Activated CD8-positive, alpha-beta memory T cell treated with anti-CD3 and anti-CD28 coated beads, Interleukin-2, amount 50 U/mL, for 24 hours (primary cell): ENCODE data around the gene SLC35B1.

Source experiments
- DNase-seq: peaks from one replicate; pipeline ENCODE4 v3.0.0-alpha.2; 2020; ENCODE audit errors: extremely low read depth

Gene SLC35B1

GRCh38 chr17:49707608-49708514, at the start of gene SLC35B1:
SLC35B1 (minus strand) TSS chr17:49707964; CDS start chr17:49707833, 131 bp downstream.
- peak; percentile 98 for DNase-seq

- no peak for DNase-seq
Measured at GRCh38 chr17:49757151-49757777, 49.5 kb upstream of the SLC35B1 start.

- DNase-seq = no peak
Measured at GRCh38 chr17:49756323-49757150, 48.8 kb upstream of the SLC35B1 start.

- no peak for DNase-seq
Measured at GRCh38 chr17:49755663-49756283, 48.0 kb upstream of the SLC35B1 start.

GRCh38 chr17:49753959-49754391, 46.2 kb upstream of the SLC35B1 start:
- no peak for DNase-seq

GRCh38 chr17:49752508-49752907, 44.7 kb upstream of the SLC35B1 start:
- no peak for DNase-seq

GRCh38 chr17:49749730-49750129, 42.0 kb upstream of the SLC35B1 start:
- no peak for DNase-seq

GRCh38 chr17:49748791-49749190, 41.0 kb upstream of the SLC35B1 start:
- DNase-seq = peak; percentile 38

GRCh38 chr17:49748223-49748622, 40.5 kb upstream of the SLC35B1 start:
- no peak for DNase-seq

- no peak for DNase-seq
Measured at GRCh38 chr17:49747632-49748031, 39.9 kb upstream of the SLC35B1 start.

- DNase-seq = no peak
Measured at GRCh38 chr17:49746791-49747490, 39.2 kb upstream of the SLC35B1 start.

GRCh38 chr17:49745175-49746139, 37.7 kb upstream of the SLC35B1 start:
- DNase-seq = no peak

- DNase-seq = no peak
Measured at GRCh38 chr17:49742166-49742638, 34.4 kb upstream of the SLC35B1 start.

- DNase-seq = no peak
Measured at GRCh38 chr17:49741692-49742076, 33.9 kb upstream of the SLC35B1 start.

- no peak for DNase-seq
Measured at GRCh38 chr17:49741009-49741691, 33.4 kb upstream of the SLC35B1 start.

GRCh38 chr17:49739641-49740271, 32.0 kb upstream of the SLC35B1 start:
- DNase-seq = peak; percentile 56

- no peak for DNase-seq
Measured at GRCh38 chr17:49738456-49739163, 30.8 kb upstream of the SLC35B1 start.
